Thyroid gland (tissue), 4 donors: ENCODE measurements around the gene CHST9.

Source experiments
- CTCF ChIP-seq, 6 experiments: fragments of 200-600 bp in 3 of 6; fragments of 450-650 bp in 3 of 6; sonication (generic) in 3 of 6; IDR thresholded peaks; one replicate each; pipeline ENCODE4 v1.5.1; 2016 to 2019; ENCODE audit warnings: antibody characterized with exemption in 6 of 6, mild to moderate bottlenecking in 2 of 6, inconsistent platforms in 1 of 6, moderate library complexity in 1 of 6
- POLR2A ChIP-seq, 2 donors: fragments of 450-650 bp; IDR thresholded peaks; one replicate each; pipeline ENCODE4 v1.6.1; 2017; ENCODE audit warnings: antibody characterized with exemption in 2 of 2, mild to moderate bottlenecking in 2 of 2, moderate library complexity in 1 of 2

DNA sequence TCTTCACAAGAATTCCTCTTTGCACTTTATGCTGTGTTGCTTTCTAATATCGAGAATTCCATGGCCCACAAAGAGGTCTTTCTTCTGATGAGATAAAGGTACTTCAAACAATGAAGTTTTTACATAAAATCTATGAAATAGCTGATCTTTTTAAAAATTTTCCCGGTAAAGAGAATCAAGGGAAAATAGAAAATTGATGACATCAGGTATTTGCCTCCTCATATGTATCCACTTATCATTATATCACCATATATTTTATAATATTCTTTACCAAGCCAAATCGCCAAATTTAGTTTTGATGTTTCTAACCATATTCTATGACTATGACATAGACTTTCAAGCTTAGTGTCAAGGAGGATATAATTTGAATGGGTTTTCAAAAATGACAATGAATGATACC, 139.8 kb downstream of the CHST9 start:
- no peak for TF ChIP-seq POLR2A (IDR thresholded peaks at IDR 0.05)
- no peak for TF ChIP-seq CTCF (IDR thresholded peaks at IDR 0.05)
